SH-SY5Y (cell line): ENCODE data around the gene KDM4C.

Source experiments
- GATA2 ChIP-seq: IDR thresholded peaks from 2 replicates; pipeline ENCODE4 v1.6.1; 2011; ENCODE audit warnings: mild to moderate bottlenecking, low read depth, low read length
- GATA3 ChIP-seq: IDR thresholded peaks from 2 replicates; pipeline ENCODE4 v1.6.1; 2011; ENCODE audit warnings: low read depth, mild to moderate bottlenecking, low read length, moderate library complexity

- TF ChIP-seq GATA2 (no peak), GATA3 (no peak)
These were observed 148.1 kb downstream of the KDM4C start for GRCh38 chr9:6905850-6906375.
